Measurements from ENCODE around the gene DHCR24.
"Not testable (repeated sequence)": the region's sequence is repeated elsewhere in the genome, so short reads cannot be mapped to it uniquely, and the experiment has no call there.

DHCR24 gene, protein sequence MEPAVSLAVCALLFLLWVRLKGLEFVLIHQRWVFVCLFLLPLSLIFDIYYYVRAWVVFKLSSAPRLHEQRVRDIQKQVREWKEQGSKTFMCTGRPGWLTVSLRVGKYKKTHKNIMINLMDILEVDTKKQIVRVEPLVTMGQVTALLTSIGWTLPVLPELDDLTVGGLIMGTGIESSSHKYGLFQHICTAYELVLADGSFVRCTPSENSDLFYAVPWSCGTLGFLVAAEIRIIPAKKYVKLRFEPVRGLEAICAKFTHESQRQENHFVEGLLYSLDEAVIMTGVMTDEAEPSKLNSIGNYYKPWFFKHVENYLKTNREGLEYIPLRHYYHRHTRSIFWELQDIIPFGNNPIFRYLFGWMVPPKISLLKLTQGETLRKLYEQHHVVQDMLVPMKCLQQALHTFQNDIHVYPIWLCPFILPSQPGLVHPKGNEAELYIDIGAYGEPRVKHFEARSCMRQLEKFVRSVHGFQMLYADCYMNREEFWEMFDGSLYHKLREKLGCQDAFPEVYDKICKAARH

DNA sequence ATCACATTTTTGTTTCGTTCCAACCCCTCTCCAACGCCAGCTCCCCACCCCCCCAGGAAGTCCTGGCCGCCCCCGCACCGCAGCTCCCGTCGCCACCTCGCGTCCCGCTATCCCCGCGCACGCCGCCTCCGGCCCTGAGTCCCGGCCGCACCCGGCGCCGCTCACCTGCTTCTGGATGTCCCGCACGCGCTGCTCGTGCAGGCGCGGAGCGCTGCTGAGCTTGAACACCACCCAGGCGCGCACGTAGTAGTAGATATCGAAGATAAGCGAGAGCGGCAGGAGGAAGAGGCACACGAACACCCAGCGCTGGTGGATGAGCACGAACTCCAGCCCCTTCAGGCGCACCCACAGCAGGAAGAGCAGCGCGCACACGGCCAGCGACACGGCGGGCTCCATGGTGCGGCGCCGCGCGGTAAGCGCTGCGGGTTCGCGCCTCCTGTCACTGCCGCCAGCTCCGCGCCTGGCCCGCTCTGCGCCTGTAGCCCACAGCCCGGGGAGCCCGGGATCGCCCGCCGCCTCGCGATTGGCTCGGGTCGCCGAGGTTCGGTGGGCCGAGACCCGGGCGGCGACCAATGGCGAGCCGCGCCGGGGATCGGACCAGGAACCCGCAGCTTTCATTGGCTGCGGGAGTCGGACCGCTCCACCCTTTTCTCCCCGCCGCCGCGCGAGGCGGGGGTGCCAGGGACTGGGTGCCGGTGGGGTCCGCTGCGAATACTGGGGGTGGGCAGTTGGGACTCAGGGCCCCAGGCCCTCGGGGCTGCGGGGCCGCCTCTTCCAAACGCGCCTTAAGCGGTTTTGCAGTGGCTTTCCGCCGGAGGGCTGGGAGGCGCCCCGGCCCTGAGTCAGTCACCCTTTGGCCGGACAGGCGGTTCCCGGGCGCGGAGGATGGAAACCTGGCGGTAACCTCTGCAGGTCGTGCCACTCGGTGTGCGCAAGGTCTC is at the start of gene DHCR24:
Gene DHCR24, minus strand, starts transcription at position 472 of the 941 bp plus-strand sequence. Its CDS starts 76 bp downstream, at position 396.
- DNase-seq (ENCODE audit: low read depth, low spot score) = peak; percentile 41

DNA sequence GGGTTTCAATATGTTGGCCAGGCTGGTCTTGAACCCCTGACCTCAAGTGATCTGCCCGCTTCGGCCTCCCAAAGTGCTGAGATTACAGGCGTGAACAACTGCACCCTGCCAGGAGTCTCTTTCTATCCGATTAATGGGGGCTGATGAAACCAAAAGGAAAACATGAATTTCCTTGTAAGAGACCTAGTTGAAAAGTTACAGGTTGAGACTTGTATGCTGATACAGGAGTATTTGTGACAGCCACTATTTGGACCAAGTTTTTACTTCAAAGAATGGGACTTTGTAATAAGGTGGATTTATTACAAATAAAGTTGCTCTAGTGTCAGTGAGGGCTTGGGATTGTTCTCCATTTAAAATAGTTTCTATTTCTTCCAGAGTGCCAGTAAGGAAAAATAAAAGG is 49.8 kb upstream of the DHCR24 start:
- no peak for DNase-seq (ENCODE audit: low read depth, low spot score)

DNA sequence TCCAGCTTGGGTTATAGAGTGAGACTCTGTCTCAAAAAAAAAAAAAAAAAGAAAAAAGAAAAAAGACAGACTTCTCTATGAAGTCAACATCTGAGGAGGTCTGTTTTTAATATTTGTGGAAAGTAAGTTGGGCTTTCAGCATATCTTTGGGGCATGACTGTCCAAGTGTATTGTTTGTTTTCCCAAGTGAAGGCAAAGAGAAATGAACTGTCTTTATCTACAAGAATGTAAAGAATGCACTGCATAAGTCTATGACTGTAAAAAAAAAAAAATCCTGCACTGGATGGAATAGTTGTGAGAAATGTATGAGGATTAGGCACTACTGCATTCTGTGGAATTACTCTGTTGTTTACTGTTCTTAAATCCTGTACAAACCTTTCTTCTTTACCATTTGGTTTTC is 47.9 kb upstream of the DHCR24 start:
- DNase-seq (ENCODE audit: low read depth, low spot score) = no peak

DNA sequence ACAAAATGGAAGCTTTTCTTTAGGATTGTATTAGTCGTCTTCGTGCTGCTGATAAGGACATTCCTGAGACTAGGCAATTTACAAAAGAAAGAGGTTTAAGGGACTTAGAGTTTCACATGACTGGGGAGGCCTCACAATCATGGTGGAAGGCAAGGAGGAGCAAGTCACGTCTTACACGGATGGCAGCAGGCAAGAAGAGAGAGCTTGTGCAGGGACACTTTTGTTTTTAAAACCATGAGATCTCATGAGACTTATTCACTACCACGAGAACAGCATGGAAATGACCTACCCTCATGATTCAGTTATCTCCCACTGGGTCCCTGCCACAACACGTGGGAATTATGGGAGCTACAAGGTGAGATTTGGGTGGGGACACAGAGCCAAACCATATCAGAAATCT is 47.1 kb upstream of the DHCR24 start:
- DNase-seq (ENCODE audit: low read depth, low spot score) = not testable (repeated sequence)

DNA sequence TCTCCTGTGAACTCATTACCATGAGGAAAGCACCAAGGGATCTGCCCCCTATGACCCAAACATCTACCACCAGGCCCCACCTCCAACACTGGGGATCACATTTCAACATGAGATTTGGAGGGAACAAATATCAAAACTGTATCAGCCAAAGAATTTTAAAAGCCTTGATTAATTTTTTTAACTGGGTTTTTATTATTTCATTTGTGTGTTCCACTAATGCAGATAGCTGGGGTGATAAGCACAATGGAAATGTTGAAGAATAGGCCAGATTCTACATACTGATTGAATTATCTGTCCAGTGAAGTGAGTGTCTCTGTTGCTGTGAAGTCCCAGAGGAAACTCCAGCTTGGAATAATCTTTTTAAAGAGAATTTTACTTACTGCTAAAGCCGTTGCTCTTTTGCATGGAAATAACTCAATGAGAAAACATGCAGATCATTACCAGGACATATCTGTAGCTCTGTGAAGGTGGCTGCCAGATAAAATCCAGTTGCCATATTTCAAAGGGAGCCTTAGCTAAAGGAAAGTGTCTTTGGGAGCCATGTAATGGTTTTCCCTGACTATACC is 44.4 kb upstream of the DHCR24 start:
- no peak for DNase-seq (ENCODE audit: low read depth, low spot score)

DNA sequence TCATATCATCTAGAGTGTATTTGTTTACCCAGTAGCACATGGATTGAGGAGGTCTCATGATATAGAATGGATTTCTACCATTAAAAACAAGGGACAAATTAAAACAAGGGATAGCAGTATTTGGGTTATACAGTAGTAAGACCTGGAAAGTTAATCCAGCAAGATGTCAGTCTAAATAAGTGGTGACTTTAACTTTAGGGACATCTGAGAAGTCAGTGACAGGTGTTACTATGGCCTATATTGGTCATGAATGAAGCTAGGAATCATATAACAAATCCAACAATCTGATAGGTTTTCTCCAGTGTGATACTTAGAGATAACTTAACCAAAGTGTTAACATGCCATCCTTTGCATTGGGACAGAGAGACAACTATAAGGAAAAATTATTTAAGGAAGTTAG is 42.7 kb upstream of the DHCR24 start:
- no peak for DNase-seq (ENCODE audit: low read depth, low spot score)

DNA sequence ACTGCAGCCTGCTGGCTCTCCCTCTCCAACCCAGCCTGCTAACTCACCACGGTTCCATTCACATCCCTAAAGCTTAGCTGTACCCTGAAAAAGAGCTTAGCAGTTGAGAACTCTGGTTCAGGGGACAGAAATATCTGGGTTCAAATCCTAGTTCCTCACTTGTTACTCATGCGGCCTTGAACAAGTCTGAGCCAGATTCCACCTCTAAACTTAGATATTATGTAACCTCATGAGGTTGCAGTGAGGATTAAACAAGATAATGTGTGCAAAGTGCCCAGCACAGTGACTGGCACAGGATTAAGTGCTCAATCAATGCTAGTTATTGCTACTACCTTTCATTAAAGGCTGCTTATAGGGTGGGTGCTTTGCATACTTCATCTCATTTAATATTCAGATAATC is 41.3 kb upstream of the DHCR24 start:
- DNase-seq (ENCODE audit: low read depth, low spot score) = no peak

DNA sequence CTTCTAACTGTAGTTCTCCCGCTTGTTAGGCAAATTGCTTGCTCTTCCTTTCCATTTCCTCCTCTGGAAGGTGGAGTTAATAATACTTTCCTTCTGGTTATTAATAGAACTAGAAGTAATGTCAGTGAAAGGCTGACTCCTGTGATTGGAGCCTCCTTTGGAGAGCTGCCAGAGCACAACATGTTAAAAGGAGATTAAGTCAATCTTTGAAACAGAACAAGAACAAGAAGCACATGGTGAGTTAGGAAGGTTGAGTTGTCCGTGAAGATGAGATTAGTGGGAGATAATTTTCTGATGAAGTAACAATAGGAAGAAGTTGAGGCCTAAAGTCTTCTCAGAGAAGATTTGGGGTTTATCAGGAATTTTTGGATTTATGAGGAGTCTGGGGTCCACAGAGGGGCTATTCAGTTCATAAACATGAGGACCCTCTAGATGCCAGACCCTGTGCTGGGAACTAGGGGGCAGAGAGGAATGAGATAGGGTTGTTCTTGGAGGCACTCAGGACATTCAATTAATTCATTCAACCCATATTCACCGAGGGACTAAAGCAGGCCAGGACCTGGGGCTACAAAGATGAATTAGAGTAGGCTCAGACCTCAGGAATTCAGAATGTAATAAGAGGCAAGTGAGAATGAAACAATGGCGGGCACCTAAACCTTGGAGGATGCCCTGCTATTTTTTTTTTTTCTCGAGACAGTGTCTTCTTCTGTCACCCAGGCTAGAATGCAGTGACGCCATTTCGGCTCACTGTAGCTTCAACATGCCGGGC is 40.7 kb upstream of the DHCR24 start:
- no peak for DNase-seq (ENCODE audit: low read depth, low spot score)

DNA sequence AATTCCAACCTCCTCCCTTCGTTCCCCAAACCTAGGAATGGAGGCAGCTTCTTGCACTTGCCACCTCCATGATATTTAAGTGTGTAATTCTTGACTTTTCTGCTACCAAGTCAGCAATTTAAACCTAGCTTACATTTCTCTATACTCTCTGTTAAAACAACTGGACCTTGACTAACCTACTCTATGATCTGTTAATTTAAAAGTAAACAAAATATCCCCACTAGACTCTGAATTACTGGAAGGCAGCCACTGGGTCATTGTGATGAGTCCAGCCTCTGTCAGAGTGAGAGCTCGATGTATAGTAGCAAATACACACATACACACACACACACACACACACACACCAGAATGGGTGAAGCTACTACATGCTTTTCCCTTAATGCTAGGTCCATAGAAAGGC is 40.0 kb upstream of the DHCR24 start:
- no peak for DNase-seq (ENCODE audit: low read depth, low spot score)

DNA sequence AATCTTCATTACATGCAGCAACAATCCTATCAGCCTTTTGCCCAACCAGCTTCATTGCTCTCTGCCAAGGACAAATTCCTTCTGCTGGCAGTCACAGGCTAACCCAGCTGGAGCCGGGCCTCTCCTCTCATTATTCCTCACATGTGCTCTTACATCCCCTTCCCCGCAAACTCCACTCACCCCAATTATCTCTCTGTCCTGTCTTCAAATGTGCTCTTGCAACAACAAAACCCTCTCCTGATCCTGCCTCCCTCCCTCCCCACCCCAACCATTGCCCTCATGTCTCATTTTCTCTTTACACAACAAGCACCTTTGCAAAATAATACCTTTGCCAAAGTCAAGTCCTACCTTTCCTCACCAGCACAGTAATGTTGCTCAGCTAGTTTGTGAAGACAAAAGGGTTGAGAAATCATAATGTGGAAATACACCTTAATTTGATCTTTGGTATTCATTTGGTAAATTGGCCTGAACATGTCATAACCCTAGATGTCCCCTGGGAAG is 36.0 kb upstream of the DHCR24 start:
- DNase-seq (ENCODE audit: low read depth, low spot score) = no peak

DNA sequence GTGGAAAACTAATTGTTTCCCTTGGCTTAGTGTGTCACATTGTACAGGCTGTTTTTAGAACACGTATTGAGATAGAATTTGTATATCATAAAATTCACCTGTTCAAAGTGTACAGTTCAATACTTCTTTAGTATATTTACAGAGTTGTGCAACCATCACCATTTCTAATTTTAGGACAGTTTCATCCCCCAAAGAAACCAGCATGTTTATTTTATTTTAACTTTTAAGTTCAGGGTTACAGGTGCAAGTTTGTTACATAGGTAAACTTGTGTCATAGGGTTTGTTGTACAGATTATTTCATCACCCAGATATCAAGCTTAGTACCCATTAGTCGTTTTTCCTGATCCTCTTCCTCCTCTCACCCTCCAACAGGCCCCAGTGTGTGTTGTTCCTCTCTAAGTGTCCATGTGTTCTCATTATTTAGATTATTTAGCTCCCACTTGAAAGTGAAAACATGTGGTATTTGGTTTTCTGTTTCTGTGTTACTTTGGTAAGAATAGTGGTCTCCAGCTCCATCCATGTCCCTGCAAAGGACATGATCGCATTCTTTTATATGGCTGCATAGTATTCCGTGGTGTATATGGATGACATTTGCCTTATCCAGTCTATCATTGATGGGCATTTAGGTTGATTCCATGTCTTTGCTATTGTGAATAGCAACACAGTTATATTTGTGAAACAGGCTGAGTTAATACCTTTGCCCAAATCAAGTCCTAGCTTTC is 35.2 kb upstream of the DHCR24 start:
- no peak for DNase-seq (ENCODE audit: low read depth, low spot score)

DNA sequence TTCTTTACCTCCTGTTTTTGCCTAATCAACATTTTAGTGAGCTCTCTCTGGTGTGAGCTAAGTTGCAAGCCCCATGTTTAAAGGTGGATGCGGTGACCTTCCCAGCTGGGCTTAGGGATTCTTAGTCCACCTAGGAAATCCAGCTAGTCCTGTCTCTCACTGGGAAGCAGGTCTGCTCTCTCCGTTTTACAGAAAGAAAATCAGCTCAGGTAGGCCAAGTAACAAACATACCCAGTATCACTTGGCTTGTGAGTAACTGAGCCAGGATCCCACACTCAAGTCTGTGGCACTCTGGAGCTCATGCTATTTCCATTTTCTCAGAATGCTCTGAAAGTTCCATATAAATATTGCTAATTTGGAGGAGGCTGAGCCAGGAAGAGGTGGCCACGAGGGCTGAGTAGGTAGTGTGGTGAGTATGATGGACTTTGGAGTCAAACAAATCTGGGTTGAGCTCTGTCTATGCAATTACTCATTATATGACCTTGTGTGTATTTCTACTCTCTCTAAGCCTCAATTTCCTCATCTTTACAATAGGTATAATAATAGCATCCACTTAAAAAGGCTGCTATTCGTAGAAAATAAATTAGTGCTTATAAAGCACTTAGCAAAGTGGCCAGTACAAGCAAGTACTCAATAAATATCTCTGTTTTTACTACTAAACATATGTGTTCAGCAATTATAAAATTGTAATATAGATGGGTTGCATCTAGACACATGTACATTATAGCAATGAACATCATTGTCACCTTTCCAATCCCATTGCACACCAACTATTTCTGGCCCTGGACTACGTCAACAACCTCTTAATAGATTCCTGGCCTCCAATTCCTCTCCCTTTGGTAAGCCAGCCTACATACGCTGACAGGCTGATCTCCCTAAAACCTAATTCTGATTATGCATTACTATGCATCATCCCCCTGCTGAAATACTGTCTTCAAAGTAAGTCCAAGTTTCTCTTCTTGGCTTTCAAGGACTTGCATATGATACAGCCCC is 32.7 kb upstream of the DHCR24 start:
- DNase-seq (ENCODE audit: low read depth, low spot score) = no peak

DNA sequence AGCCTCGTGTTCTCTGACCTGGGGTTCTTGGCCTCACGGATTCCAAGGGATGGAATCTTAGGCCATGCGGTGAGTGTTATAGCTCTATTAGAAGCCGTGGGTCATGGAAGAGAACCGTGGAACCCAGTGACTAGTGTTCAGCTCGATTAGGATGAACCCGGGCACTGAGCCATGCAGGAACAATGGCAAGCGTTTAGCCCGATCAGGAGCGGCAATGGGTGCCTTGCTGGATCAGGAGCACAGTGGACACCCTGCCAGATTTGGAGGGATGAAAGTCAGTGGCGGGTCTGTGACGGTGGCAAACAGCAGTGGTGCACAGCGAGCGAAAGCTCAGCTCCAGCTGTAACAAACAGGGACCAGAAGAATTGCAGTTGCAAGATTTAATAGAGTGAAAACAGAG is 24.1 kb upstream of the DHCR24 start:
- not testable (repeated sequence) for DNase-seq (ENCODE audit: low read depth, low spot score)

DNA sequence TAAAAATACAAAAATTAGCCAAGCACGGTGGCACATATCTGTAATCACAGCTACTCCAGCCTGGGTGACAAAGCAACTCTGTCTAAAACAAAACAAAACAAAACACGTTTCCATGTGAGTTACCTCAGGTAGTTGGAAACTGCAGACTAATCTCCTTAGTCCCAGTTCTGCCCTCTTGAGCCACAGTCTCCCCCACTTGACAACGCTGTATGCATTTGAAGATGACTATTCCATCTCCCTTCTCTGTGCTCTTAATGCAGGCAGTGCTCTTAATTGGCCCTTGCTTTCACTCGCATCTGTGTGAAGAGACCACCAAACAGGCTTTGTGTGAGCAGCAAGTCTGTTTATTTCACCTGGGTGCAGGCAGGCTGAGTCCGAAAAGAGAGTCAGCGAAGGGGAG is 19.6 kb upstream of the DHCR24 start:
- DNase-seq (ENCODE audit: low read depth, low spot score) = no peak

DNA sequence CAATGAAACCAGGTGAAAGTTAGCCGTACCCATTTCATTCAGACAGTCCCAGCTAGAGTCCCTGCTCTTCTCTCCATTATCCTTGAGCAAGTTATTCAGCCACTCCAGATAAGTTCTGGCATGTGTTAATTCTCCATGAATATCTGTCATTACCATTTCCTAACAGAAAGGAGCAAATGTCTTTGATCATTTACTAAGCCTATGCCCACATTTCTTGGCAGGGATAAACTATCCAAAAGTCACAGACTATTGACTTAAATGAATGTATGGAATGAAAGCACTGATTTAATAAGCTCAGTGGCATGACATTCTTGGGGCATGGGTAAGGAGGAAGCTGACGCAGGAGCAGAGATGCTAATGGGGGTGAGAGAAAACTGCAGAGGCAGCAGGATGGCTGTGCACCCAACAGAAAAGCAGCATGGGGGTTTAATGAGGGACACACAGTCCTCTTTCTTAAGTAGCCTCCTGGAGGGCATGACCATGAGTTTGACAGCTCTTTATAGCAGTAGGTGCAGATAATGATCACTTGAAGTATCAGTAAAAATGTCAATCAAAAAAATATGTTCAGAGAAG is 17.6 kb upstream of the DHCR24 start:
- no peak for DNase-seq (ENCODE audit: low read depth, low spot score)

DNA sequence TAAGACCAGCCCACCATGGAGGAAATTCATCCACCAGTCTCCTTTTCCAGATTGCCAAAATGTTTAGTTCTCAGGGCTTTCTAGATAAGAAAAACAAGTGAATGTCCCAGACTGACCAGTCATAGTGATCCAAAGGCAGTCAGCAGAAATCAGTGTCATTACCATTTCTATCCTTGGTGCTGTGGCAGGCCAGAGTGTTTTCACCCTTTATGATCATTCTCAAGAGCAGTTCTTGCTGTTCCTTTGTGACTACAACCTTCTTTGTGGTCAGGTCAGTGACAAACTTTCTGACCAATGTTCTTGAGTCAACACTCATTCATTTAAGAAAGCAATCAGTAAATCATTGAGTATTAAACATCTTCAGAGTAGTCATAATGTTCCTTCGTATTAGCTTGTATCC is 7.3 kb upstream of the DHCR24 start:
- no peak for DNase-seq (ENCODE audit: low read depth, low spot score)

DNA sequence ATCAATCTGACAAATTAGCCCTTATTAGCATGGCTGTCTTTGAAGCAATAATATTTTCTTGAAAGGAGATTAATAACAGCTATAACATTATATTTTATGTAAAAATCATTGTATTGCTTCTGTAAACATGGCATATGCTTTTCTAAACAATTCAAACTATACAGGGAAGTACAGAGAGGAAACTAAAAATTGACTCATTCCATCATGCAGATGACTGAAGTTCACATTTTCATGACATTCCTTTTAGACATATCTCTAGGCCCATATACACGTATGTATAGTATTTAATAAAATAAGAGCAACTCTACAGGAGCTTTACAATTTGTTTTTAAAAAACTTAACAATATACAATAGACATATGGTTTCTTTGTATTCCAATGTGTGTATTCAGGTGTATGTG is 5.6 kb upstream of the DHCR24 start:
- DNase-seq (ENCODE audit: low read depth, low spot score) = no peak

DNA sequence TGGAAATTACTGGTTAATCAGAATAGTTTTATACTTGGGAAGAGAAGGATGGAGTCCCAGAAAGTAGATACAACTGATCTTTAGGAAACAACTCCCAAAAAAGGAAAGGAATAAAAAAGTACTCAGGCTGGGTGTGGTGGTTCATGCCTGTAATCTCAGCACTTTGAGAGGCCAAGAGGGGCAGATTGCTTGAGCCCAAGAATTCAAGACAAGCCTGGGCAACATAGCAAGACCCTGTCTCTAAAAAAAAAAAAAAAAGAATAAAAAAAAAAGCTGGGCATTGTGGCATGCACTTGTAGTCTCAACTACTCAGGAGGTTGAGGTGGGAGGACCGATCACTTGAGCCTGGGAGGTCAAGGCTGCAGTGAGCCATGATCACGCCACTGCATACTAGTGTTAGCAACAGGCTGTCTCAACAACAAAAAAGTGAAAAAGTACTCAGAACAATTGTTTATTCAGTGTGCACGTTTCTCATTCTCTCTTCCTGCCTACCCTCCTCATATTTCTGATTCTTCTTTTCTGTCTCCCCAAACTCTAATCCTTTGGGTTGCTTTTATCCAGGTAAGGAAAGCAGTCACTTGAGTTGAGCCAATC is 2.2 kb upstream of the DHCR24 start:
- no peak for DNase-seq (ENCODE audit: low read depth, low spot score)
